Iris pigment epithelial cell (primary cell): ENCODE data around the gene SDR42E2.
"Not testable (repeated sequence)": the region's sequence is repeated elsewhere in the genome, so short reads cannot be mapped to it uniquely, and the experiment has no call there.

Experiments
- DNase-seq: peaks from one replicate; pipeline ENCODE4 v3.0.0-alpha.2; 2011; ENCODE audit warnings: low read depth

SDR42E2 gene

GRCh38 chr16:22191532-22192260 lies 29.4 kb downstream of the SDR42E2 start:
- no peak for DNase-seq

- DNase-seq: peak; percentile 98
Measured at GRCh38 chr16:22192261-22193062, 30.2 kb downstream of the SDR42E2 start.

- DNase-seq: no peak
Measured at GRCh38 chr16:22193063-22193411, 30.7 kb downstream of the SDR42E2 start.

DNA sequence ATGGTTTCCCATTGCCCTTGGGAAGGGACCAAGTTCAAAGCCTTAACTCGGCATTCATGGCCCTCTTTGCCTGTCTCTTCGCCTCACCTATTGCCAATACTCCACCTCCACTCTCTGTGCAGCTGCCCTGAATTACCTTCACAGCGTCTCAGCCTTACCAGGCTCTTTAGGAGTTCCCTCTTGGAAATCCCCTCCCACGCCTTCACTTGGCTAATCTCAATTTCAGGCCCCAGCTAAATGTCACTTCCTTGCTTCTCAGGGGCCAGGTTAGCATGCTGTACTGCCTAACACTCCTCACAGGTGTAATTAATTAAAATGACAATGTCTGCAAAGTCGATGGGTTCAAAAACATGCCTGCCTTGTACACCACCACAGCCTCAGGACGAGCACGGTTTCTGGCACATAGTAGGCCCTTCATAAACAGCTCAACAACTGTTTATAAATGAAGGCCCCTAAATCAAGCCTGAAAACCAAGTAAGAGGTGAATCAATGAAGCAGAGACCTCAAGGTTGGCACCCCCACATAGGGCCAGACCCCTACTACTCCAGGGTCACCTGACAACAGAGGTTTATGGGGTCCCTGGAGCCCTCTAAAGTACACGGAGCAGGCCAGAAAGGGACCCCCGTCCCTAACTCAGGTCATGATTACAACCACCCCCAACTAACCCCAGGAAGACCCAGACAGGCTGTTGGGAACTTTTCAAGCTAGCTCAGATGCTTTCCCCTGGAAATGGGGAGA lies 32.6 kb downstream of the SDR42E2 start:
- no peak for DNase-seq

DNA sequence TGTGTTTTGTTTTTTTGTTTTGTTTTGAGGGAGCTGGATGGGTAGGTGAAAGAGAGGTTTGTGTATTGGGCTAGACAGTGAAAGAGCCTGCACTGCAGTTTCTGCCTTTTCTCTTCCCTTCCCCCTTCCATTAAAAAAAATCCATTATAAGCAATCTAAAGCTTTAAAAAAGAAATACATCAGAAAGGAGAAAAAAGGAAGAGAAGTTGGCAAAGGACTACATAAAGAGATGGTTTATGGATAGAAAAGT lies 33.1 kb downstream of the SDR42E2 start:
- no peak for DNase-seq

GRCh38 chr16:22195695-22196558 lies 33.6 kb downstream of the SDR42E2 start:
- DNase-seq: peak; percentile 84

- DNase-seq: not testable (repeated sequence)
Measured at GRCh38 chr16:22196559-22197168, 34.4 kb downstream of the SDR42E2 start.

GRCh38 chr16:22198547-22199293 lies 36.4 kb downstream of the SDR42E2 start:
- DNase-seq: peak; percentile 23

DNA sequence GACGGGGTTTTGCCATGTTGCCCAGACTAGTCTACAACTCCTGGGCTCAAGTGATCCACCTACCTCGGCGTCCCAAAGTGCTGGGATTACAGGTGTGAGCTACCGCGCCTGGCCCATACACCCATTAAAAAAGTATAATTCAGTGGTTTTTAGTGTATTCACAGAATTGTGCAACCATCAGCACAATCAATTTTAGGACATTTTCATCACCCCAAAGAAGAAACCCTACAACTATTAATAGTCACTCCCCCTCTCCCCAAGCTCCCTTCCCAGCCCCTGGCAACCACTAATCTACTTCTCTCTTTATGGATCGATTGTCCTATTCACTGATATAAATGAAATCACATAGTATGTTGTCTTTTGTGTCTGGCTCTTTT lies 39.9 kb downstream of the SDR42E2 start:
- DNase-seq: no peak

GRCh38 chr16:22203091-22203490 lies 40.8 kb downstream of the SDR42E2 start:
- no peak for DNase-seq

DNA sequence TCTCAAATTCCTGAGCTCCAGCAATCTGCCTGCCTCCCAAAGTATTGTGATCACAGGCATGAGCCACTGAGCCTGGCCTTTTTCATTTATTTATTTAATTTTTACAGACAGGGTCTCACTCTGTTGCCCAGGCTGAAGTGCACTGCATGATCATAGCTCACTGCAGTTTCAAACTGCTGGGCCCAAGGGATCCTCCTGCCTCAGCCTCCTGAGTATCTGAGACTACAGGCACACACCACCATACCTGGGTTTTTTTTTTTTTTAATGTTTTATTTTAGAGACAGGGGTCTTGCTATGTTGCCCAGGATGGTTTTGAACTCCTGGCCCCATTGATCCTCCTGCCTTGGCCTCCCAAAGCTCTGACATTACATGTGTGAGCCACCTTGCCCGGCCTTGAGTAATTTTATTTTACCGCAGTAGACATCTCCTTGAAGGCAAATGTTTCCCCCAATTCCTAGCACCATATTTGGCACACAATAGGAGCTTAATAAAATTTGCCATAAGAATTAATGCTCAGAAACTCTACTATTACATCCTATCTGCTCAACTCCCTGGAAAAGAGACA lies 41.9 kb downstream of the SDR42E2 start:
- no peak for DNase-seq

GRCh38 chr16:22205577-22206012 lies 43.3 kb downstream of the SDR42E2 start:
- no peak for DNase-seq

GRCh38 chr16:22206013-22206841 lies 43.9 kb downstream of the SDR42E2 start, which contains the start of gene EEF2K:
Gene EEF2K, plus strand, starts transcription at chr16:22206278. Its CDS starts 19,452 bp downstream, at chr16:22225730.
- peak; percentile 96 for DNase-seq

GRCh38 chr16:22206842-22207714 lies 44.8 kb downstream of the SDR42E2 start:
- DNase-seq: peak; percentile 64

DNA sequence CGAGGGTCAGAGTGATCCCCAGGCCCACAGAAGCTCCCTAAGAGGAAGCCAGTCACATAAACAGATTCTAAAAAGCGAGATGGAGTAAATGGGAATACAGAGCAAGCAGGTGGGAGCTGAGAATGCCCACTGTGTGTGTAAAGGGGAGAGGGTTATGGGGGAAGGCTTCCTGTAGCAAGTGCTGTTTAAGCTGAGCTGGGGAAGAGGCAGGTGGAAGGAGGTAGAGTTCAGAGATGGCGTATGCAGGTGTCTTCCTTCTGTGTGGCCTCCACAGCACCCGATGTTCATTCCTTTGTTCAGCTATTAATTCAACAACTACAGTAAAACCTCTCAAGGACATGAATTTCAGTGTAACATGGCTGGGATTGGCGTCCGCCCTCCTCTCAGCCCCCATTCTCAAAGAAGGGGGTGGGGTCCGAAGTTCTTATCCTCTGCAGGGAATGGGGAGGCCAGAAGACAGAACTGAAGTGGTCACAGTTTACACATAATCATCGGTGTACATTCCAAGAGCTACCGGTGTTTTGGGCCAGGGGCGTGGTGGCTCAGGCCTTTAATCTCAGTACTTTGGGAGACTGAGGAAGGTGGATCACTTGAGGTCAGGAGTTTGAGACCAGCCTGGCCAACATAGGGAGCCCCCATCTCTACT lies 45.5 kb downstream of the SDR42E2 start:
- DNase-seq: no peak

- no peak for DNase-seq
Measured at GRCh38 chr16:22210285-22210684, 48.0 kb downstream of the SDR42E2 start.

DNA sequence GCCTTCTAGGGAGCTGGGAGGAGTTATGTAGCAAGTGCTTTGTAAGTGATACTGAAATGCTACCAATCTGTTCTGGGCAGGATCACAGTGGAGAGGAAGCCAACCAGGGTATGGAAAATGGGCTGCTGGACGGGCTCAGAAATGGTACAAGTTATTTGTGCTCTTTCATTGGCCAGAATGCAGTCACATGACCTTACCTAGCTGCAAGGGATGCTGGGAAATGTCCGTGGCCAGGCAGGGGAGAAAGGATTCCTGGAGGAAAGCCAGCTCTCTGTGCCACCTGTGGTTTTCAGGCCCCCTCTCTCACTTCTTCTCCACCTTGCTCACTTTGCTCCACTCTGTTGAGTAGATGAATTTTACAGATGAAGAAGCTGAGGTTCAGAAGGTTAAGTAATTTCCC lies 48.5 kb downstream of the SDR42E2 start:
- DNase-seq: no peak

DNA sequence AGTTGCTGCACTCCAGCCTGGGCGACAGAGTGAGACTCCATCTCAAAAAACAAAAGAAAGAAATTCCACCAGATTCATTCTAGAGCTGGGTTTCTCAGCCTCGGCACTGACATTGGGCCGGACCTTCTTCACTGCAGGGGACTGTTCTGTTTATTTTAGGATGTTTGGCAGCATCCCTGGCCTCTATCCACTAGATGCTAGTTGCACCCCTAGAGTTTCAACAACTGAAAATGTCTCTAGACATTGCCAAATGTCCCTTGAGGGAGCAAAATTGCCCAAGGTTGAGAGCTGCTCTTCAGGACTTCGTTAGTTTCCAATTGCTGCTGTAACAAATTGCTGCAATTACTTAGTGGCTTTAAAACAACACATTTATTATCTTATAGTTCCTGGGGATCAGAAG lies 50.9 kb downstream of the SDR42E2 start:
- DNase-seq: no peak
